ENCODE results near the gene NDUFS2.
A peak's percentile ranks its signal among the peaks of the same experiment; 100 is the strongest.

Gene NDUFS2

DNA sequence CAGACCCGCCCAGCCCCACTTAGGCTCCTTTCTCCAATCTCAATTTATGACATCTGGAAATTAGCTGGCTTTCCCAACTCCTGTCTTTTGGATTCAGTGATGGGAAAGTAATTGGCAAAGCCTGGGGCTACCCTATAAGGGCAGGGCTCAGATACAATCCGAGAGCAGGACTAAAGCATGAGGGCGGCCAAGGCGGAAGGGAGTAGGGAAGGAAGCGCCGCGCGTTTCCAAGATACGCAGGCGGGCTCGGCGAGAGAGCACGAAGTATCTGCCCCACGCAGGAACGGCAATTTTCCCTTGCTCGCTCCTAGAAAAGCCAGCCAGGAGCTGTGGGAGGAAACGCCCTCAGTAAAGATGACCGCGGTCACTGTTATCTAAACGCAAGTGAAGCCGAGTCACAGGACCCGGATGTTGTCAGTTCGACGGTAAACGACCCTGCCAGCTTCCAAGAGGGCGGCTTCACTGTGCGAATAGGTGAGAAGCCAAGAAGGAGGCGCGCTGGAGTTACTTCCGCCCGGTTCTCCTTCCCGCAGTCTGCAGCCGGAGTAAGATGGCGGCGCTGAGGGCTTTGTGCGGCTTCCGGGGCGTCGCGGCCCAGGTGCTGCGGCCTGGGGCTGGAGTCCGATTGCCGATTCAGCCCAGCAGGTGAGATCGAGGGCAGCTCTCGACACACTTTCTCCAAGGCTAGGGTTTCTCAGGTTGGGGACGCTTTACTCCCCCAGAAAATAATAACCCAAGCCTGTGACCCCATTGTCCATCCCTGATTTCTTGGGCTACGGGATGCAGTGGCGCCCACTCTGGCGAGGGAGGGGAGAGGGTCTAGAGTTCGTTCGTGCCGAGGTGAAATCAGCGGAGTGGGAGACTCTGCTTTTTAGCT lies at the start of gene NDUFS2:
Gene NDUFS2 (plus strand): TSS at position 532 of the 877 bp plus-strand sequence. CDS start 19 bp downstream, at position 551.
- TF ChIP-seq RAD21 (IDR thresholded peaks at IDR 0.05; ENCODE audit: low read depth) (no peak), EGR1 (IDR thresholded peaks at IDR 0.05) (peak; percentile 85; the same call in 1 of the 2 replicates), EP300 (IDR thresholded peaks at IDR 0.05; ENCODE audit: borderline replicate concordance) (peak; percentile 19; the same call in 1 of the 2 replicates), REST (IDR thresholded peaks at IDR 0.05; ENCODE audit: low read depth) (no peak), FOXM1 (IDR thresholded peaks at IDR 0.05; ENCODE audit: borderline replicate concordance, low read depth) (no peak), CEBPB (IDR thresholded peaks at IDR 0.05) (no peak), MAX (IDR thresholded peaks at IDR 0.05) (peak; percentile 77), TCF12 (IDR thresholded peaks at IDR 0.05; ENCODE audit: low read depth) (peak; percentile 72), USF1 (IDR thresholded peaks at IDR 0.05) (peak; percentile 78), TAF1 (IDR thresholded peaks at IDR 0.05; ENCODE audit: low read depth) (peak; percentile 100), ZBTB7A (IDR thresholded peaks at IDR 0.05; ENCODE audit: low read depth) (peak; percentile 74; the same call in 1 of the 2 replicates), YY1 (IDR thresholded peaks at IDR 0.05; ENCODE audit: low read depth) (peak; percentile 100), CREB1 (IDR thresholded peaks at IDR 0.05; ENCODE audit: low read depth) (peak; percentile 84)

DNA sequence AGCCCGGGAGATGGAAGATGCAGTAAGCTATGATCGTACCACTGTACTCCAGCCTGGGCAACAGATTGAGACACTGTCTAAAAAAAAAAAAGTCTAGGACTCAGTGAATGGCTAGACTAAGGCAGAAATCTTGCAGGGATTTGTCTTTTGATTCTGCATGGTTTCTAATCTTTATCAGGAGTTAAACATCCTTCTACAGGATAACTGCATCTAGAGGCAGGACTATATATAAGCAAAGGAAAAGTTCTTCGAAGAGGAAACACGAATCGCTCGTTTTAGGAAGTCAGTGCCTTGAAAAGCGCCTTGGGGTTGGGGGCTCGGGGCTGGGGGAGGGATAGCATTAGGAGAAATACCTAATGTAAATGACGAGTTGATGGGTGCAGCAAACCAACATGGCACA lies 49.0 kb upstream of the NDUFS2 start:
- TF ChIP-seq FOXM1 (IDR thresholded peaks at IDR 0.05; ENCODE audit: borderline replicate concordance, low read depth) = no peak

DNA sequence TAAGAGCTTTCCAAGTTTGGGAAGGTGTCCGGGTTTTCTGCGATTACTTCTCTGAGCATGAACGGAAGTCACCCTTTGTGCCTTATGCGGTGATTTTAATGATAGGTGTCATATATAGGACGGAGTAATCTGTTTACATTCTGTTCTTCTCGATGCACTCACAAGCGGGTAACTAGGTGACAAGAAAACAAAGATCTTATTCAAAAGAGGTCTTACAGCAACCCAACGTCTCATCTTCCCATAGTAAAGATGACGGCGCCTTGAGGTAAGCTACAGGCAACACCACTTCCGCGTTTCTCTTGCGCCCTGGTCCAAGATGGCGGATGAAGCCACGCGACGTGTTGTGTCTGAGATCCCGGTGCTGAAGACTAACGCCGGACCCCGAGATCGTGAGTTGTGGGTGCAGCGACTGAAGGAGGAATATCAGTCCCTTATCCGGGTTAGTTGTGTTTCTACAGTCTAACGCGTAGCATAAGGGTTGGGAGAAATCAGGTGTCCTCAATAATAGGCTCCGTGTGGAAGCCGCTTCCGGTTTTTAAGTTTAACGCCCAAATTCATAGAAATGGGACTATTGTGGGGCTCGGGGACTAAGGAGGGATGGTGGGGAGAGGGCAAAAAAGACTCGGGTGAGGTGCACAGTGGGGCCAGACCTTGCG lies 48.4 kb upstream of the NDUFS2 start, which contains the start of gene UFC1:
Gene UFC1 (plus strand): TSS at position 297 of the 656 bp plus-strand sequence. CDS start 20 bp downstream, at position 317.
- TF ChIP-seq EP300 (IDR thresholded peaks at IDR 0.05; ENCODE audit: borderline replicate concordance) = no peak
- peak; percentile 93 for TF ChIP-seq MAX (IDR thresholded peaks at IDR 0.05)
- no peak for TF ChIP-seq RAD21 (IDR thresholded peaks at IDR 0.05; ENCODE audit: low read depth)
- TF ChIP-seq CEBPB (IDR thresholded peaks at IDR 0.05) = no peak
- TF ChIP-seq CREB1 (IDR thresholded peaks at IDR 0.05; ENCODE audit: low read depth) = 0 out of 2 replicates have a peak, but pooled peaks have one; percentile 43
- no peak for TF ChIP-seq ZBTB7A (IDR thresholded peaks at IDR 0.05; ENCODE audit: low read depth)
- TF ChIP-seq TEAD4 (IDR thresholded peaks at IDR 0.05) = no peak; the same call in 1 of the 2 replicates
- TF ChIP-seq TCF12 (IDR thresholded peaks at IDR 0.05; ENCODE audit: low read depth) = peak; percentile 53; the same call in 1 of the 2 replicates
- no peak for TF ChIP-seq REST (IDR thresholded peaks at IDR 0.05; ENCODE audit: low read depth)
- 0 out of 2 replicates have a peak, but pooled peaks have one; percentile 7 for TF ChIP-seq USF1 (IDR thresholded peaks at IDR 0.05)
- peak; percentile 100 for TF ChIP-seq YY1 (IDR thresholded peaks at IDR 0.05; ENCODE audit: low read depth)
- peak; percentile 95 for TF ChIP-seq TAF1 (IDR thresholded peaks at IDR 0.05; ENCODE audit: low read depth)
- TF ChIP-seq EGR1 (IDR thresholded peaks at IDR 0.05) = peak; percentile 82

DNA sequence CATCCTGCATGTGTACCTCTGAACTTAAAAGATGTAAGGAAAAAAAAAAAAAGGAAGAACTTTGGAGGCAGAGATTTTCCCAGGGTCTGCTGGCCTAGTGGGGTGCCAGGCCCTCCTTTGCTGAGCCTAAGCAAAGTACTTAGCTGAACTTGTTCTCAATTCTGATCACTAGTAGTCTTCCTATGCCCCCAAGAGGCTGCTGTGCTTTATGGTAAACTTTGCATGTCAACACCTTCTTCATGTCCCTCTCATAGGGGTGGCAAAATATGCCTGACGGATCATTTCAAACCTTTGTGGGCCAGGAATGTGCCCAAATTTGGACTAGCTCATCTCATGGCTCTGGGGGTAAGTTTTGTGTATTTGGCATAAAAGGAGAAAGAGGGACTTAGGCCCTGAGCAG lies 44.3 kb upstream of the NDUFS2 start:
- TF ChIP-seq CEBPB (IDR thresholded peaks at IDR 0.05) (no peak), NFIC (IDR thresholded peaks at IDR 0.05) (no peak), EGR1 (IDR thresholded peaks at IDR 0.05) (no peak), MAX (IDR thresholded peaks at IDR 0.05) (no peak), RAD21 (IDR thresholded peaks at IDR 0.05; ENCODE audit: low read depth) (no peak), FOXM1 (IDR thresholded peaks at IDR 0.05; ENCODE audit: borderline replicate concordance, low read depth) (no peak)

All from Ishikawa (cell line).